Bronchus fibroblast of lung (primary cell): ENCODE measurements around the gene NAA15. TPM values are rescaled to one million over a fixed set of nuclear protein-coding genes. Genes with fewer than 3 reads are reported as not detected.

ENCODE experiments used
- total RNA-seq: library from RNA; depleted of rRNA; stranded (reverse); fragments of >200 nt; gene quantifications from 2 replicates; pipeline ENCODE4 v1.2.3, GENCODE V29; 2015

NAA15 gene
- total RNA-seq, result 23.6 and 27.9 TPM in 2 replicates

DNA sequence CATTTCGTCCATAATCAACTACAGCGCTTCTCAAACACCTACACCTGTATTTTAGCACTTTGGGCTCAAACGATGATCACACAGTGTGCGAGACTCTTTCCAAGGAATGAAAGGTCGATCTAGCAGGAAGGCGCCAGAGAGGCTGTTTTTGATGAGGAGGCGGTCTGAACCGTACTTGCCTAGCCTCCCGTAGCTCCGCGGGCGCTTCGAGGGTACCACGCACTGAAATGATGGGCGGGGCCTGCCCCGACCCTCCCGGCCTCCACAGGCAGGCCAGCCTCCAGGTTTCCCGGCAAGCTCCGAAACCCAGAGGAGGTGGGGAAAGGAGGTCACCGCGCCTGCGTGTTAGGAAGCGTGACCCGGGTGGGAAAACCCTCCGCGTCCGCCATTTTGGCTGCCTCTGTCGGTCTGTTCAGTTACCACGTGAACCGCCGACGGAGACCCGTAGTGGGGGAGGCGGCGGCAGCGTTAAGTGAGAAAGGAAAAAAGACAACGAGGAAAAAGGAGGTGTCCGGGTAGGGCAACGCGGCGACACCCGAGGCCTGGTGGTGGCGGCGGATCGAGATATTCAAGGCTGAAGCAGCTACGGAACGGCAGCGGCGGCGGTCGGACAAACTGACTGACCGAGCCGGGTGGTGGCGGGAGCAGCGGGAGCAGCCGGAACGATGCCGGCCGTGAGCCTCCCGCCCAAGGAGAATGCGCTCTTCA is at the start of gene NAA15:
TSS of gene NAA15 (plus strand) at position 393 of the 708 bp plus-strand sequence. CDS start at position 666, 273 bp downstream.

DNA sequence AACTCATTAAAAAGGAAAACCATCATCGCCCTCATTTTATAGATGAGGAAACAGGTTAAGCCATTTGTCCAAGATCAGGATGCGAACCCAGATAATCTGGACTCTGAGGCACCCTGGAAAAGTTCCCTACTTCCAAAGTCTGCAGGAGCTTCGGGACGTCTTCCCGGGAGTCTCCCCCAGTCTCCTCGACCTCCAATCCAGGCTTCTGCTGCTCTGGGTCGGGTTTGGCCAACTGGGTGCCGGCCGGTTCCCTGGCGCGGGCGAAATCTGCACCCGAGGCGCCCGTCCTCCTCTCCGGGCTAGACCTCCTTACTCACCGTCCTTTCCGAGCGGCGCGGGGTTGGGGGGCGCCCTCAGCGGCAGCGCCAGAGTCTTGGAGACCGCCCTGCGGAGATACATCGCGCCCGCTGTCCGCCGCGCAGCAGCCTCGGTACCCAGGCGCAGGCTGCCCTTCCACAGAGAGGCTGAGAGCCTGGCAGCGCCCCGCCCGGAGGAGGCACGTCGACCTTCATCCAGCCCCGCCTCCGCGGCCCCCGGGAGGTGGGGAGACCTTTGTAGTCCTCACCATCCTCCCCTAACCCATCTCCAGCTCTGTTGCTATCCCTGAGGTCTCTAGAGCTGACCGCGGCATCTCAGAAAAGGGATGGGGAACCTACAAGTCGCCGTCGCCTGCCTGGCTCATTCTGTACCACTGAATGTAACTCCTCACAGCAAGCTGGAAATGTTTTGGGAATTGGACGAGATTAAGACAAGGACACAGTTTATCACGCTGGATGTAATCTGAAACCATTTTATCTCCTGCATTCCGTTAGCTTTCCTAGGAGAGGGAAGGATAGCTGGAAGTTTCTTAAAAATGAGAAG is 21.3 kb upstream of the NAA15 start, which contains the start of gene MGARP:
TSS of gene MGARP (minus strand) at position 466 of the 861 bp plus-strand sequence. CDS start at position 399, 67 bp downstream.

DNA sequence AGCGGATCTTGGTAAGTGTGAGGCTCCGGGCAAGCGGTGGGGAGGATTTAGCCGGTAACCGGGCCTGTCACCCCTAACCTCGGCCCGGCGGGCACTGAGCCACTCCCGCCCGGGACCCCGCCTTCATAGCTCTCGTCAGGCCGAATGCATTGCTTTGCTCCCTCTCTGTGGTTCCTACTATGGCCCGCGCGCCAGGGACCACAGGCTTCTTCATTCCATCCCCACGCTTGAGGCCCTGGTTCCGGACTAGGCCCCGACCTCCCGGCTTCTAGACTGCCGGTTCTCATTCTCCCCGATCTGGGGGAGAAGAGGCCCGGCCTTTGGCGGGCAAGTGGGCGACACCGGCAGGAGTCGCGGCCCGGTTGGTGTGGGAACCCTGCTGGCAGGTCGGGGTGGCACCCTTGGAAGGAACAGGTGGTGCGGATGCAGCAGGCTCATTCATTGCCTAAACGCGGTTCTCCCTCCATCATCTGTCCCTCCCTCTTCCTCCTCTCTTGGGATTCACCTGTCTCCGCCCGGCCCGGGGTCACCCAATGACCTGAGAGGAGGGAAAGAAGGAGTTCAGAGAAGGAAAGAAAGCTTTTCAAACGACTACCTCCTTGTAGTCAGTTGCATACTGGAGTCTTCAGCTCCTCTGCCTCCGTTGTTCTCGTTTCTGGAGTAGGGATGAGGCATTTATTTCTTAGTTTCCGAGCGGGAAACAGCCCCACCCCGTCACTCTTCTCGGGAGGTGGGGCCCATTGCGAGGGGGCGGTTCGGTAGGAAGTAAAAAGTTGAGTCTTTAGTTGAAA is 711 bp downstream of the NAA15 start, which contains the start of gene NDUFC1:
TSS of gene NDUFC1 (minus strand) at position 657 of the 791 bp plus-strand sequence. CDS start 6,679 bp downstream, outside the sequence.

DNA sequence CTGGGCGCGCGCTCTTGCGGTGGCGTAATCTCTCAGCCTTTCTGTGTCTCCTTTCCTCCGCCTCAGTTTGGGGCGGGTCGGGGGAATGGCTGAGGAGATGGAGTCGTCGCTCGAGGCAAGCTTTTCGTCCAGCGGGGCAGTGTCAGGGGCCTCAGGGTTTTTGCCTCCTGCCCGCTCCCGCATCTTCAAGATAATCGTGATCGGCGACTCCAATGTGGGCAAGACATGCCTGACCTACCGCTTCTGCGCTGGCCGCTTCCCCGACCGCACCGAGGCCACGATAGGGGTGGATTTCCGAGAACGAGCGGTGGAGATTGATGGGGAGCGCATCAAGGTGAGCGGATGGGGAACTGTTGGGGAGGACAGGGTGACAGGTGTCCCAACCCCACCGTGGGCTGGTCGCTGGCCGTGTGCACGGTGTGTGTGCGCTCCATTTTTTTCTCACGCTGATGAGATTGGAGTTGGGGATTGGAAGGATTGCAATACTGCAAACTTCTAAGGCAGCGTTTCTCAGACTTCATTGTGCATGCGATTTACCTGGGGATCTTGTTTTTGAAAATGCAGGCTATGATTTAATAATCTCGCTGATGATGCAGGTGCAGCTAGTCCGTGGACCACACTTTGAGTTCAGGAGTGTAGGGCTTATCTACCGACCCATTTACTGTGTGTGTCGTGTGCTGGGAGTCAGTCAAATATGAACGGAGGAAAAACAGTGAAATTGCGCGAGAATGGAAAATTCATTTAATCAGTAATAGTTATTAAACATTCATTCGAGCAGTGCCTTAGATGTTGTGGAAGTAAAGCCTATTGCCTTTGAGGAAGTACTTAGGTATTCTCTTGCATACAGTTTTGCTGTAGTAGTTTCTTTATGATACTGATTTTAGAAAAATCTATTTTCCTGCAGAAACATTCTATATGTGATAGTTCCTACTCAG is 153.1 kb downstream of the NAA15 start, which contains the start of gene RAB33B:
TSS of gene RAB33B (plus strand) at position 11 of the 935 bp plus-strand sequence. CDS start at position 86, 75 bp downstream.

Other genes with a start within 250 kb of the NAA15 start
- 14.5 and 15.6 TPM in 2 replicates for gene ELF2, start 124.3 kb upstream of the NAA15 start, total RNA-seq
- gene MGARP, start 21.3 kb upstream of the NAA15 start, total RNA-seq, result 7.1 and 11.3 TPM in 2 replicates
- 42.5 and 52.8 TPM in 2 replicates for gene NDUFC1, start 972 bp downstream of the NAA15 start, total RNA-seq
- gene RAB33B, start 152.6 kb downstream of the NAA15 start, total RNA-seq, result 4.9 and 5.5 TPM in 2 replicates